Activated T-helper 2 cell treated with anti-CD3 and anti-CD28 coated beads, Interferon-gamma antibody, Interleukin-2, Interleukin-4, amounts not matched to agents 10 μg/mL and 5 μg/mL and 100 μg/mL, durations not matched to agents 14 hours and 24 hours and 36 hours (primary cell): Measurements from ENCODE around the gene VEGFA. TPM values are rescaled to one million over a fixed set of nuclear protein-coding genes. Genes with fewer than 3 reads are reported as not detected.

ENCODE experiments used
- DNase-seq: peaks from one replicate; pipeline ENCODE4 v3.0.0; 2021; ENCODE audit warnings: low spot score
- H3K27ac Mint-ChIP-seq: one replicate; pipeline ENCODE4 v1.8.0; 2021; ENCODE audit warnings: mixed read lengths
- H3K27me3 Mint-ChIP-seq: one replicate; pipeline ENCODE4 v1.8.0; 2021; ENCODE audit warnings: low read depth, mixed read lengths
- H3K36me3 Mint-ChIP-seq: one replicate; pipeline ENCODE4 v1.8.0; 2021; ENCODE audit warnings: low read depth, mixed read lengths
- H3K4me1 Mint-ChIP-seq: one replicate; pipeline ENCODE4 v1.8.0; 2021; ENCODE audit warnings: low read depth, mixed read lengths
- H3K4me3 Mint-ChIP-seq: one replicate; pipeline ENCODE4 v1.8.0; 2021; ENCODE audit warnings: low read depth, mild to moderate bottlenecking, moderate library complexity, mixed read lengths
- H3K9me3 Mint-ChIP-seq: one replicate; pipeline ENCODE4 v1.8.0; 2021; ENCODE audit warnings: mixed read lengths
- intact Hi-C: fragments of 100-400 bp; cut with micrococcal nuclease; formaldehyde crosslinking; loops from one replicate; pipeline ENCODE4 v1.15.1; 2023
- total RNA-seq: library from RNA; stranded (reverse); gene quantifications from 2 replicates; pipeline ENCODE4 v1.2.3, GENCODE V29; 2022

Gene VEGFA
- total RNA-seq, 1 donor from 2014 or later, result 50.7 TPM

DNA sequence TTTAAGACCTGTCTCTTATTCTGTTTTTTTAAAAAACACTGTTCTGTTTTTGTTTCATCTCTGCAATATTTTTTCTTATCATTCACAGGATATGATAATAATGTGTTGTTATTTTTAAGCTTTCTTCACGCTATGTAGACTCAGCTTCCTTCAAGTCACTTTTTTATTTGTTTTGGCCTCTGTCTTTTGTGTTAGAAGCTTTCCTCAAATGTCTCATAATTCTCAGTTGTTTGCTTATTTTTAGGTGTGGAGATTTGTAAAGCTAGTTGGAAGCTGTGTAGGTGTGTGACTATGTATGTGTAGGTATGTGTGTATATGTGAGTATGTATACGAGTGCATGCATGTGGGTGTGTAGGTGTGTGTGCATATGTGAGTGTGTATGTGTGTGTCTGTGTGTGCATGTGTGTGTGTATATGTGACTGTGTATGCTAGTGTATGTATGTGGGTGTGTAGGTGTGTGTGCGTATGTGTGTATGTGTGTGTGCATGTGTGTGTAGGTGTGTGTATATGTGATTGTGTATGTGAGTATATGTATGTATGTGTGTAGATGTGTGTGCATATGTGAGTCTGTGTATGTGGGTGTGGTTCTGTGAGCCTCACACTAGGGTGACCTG lies 16.3 kb upstream of the VEGFA start:
- H3K36me3 Mint-ChIP-seq, result no peaks in the 10 kb centered on the region
- H3K9me3 Mint-ChIP-seq, result no peaks in the 10 kb centered on the region
- intact Hi-C loops, result no loop called here
- H3K27ac Mint-ChIP-seq, result no peak overlapping the region
- no peak for DNase-seq
- no peaks in the 10 kb centered on the region for H3K4me1 Mint-ChIP-seq
- no peak overlapping the region for H3K4me3 Mint-ChIP-seq
- H3K27me3 Mint-ChIP-seq, result peaks cover 6% of the 10 kb centered on the region

- no peaks in the 10 kb centered on the region for H3K4me1 Mint-ChIP-seq
- peaks cover 5% of the 10 kb centered on the region for H3K27me3 Mint-ChIP-seq
- no peak overlapping the region for H3K4me3 Mint-ChIP-seq
- H3K9me3 Mint-ChIP-seq, result no peaks in the 10 kb centered on the region
- intact Hi-C loops, result no loop called here
- no peaks in the 10 kb centered on the region for H3K36me3 Mint-ChIP-seq
- DNase-seq, result no peak
- H3K27ac Mint-ChIP-seq, result no peak overlapping the region
These were observed 11.9 kb upstream of the VEGFA start for GRCh38 chr6:43757966-43758616.

GRCh38 chr6:43758617-43759050 lies 11.4 kb upstream of the VEGFA start:
- H3K9me3 Mint-ChIP-seq, result no peaks in the 10 kb centered on the region

DNA sequence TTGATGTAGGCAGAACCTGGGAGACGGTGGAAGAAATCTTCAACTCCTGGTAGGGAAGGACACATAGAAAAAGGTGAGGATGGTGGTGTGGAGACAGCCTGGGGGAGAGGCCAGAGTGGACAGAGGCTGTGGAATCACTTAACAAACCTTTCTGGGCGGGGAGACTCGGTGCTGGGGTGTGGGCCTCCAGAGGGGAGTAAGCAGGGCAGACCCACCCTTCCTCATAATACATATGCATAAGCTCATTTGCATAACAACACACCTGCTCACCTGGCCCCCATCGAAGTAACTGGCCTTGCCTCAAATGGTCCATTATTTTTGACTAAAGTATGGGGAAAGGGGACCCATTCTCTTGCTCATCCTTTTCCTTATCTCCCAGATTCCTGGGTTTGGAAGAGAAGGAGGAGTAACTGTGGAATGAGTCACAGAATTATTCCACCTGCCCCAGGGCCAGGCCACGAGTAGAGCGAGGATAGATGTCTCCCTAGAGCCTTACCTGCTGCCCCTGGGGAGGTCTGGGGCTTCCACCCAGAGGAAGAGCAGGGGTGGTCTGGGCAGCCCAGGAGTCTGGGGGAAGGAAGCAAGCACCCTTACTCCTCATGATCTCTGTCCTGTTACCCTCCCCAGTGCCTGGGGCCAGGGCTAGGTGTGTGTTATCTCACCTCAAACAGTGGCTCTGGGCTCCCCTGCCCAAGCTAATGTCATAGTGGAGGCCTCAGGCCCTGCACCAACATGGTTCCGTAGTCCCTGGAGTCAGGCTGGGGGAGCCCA lies 10.7 kb upstream of the VEGFA start:
- intact Hi-C loops, result no loop called here
- Mint-ChIP-seq H3K4me1 (peaks cover 7% of the 10 kb centered on the region), H3K4me3 (no peak overlapping the region), H3K36me3 (no peaks in the 10 kb centered on the region), H3K27me3 (peaks cover 3% of the 10 kb centered on the region), H3K27ac (no peak overlapping the region), H3K9me3 (no peaks in the 10 kb centered on the region)
- DNase-seq, result no peak

More at GRCh38 chr6:43758617-43759050, 11.4 kb upstream of the VEGFA start:
- peaks cover 5% of the 10 kb centered on the region for H3K27me3 Mint-ChIP-seq
- DNase-seq, result no peak
- intact Hi-C loops, result no loop called here
- H3K4me3 Mint-ChIP-seq, result no peak overlapping the region
- peaks cover 3% of the 10 kb centered on the region for H3K4me1 Mint-ChIP-seq
- H3K27ac Mint-ChIP-seq, result no peak overlapping the region
- H3K36me3 Mint-ChIP-seq, result no peaks in the 10 kb centered on the region

DNA sequence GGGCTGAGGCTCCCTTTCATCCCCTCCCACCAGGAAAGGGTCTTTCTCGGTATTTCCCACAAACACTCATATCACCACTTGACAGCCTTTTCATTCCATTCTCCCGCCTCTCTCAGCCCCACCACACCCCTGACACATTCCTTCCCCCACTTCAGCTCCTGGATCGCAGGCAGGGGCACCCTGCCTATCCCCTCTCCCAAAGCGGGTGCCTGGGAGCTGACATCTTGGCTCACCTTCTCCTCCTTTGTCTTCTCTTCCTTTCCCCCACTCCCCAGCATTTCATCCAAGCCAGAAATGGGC lies 10.2 kb upstream of the VEGFA start:
- no peak for DNase-seq
- H3K9me3 Mint-ChIP-seq, result no peaks in the 10 kb centered on the region
- H3K4me3 Mint-ChIP-seq, result no peak overlapping the region
- H3K27me3 Mint-ChIP-seq, result peaks cover 3% of the 10 kb centered on the region
- no peaks in the 10 kb centered on the region for H3K36me3 Mint-ChIP-seq
- no peak overlapping the region for H3K27ac Mint-ChIP-seq
- H3K4me1 Mint-ChIP-seq, result peaks cover 7% of the 10 kb centered on the region
- intact Hi-C loops, result no loop called here

GRCh38 chr6:43760210-43761168 lies 9.5 kb upstream of the VEGFA start:
- no peak overlapping the region for H3K4me3 Mint-ChIP-seq
- intact Hi-C loops, result no loop called here
- H3K27me3 Mint-ChIP-seq, result peaks cover 4% of the 10 kb centered on the region
- H3K4me1 Mint-ChIP-seq, result peaks cover 7% of the 10 kb centered on the region
- H3K27ac Mint-ChIP-seq, result no peak overlapping the region
- DNase-seq, result no peak
- H3K36me3 Mint-ChIP-seq, result no peaks in the 10 kb centered on the region
- H3K9me3 Mint-ChIP-seq, result no peaks in the 10 kb centered on the region

DNA sequence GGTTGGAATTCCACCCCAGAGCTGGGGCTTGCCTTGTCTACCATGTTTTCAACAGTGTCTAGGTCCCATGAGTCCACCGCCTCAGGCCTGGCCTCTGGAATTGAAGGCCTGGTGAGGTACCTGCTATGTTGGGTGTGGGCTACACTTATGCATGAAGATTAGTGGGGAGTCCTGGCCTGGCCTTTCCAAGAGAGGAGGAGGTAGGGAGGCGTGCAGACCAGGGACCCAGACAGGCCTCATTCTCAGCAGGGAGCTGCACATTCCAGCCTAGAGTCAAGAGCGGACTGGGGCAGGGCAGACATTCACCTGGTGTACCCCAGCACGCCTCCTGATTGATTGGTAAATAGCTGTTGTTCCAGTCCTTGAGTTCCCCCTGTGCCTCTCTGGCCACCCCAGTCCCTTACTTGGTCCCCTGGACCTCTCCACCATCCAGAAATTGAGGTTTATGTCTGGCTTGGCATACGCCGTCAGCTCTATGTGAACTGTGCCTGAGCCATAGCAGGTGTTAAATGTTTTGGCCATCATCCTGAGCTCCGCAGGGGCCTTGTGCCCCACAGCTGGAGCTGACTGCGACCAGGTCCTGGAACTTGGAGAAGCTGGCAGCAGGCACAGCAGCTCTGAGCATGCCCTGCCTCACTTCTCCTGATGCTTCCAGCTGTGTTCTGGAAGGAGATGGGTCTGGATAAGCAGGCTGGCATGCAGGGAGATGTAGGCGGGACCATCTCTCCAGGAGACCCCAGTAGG lies 8.2 kb upstream of the VEGFA start:
- Mint-ChIP-seq H3K4me3 (no peak overlapping the region), H3K9me3 (no peaks in the 10 kb centered on the region), H3K36me3 (no peaks in the 10 kb centered on the region), H3K4me1 (peaks cover 7% of the 10 kb centered on the region), H3K27ac (no peak overlapping the region), H3K27me3 (peaks cover 1% of the 10 kb centered on the region)
- intact Hi-C loops, result no loop called here
- DNase-seq, result no peak

GRCh38 chr6:43762410-43762768 lies 7.6 kb upstream of the VEGFA start:
- Mint-ChIP-seq H3K9me3 (no peaks in the 10 kb centered on the region), H3K27ac (no peak overlapping the region), H3K36me3 (no peaks in the 10 kb centered on the region), H3K27me3 (peaks cover 1% of the 10 kb centered on the region), H3K4me3 (no peak overlapping the region), H3K4me1 (peaks cover 7% of the 10 kb centered on the region)
- intact Hi-C loops, result no loop called here
- DNase-seq, result no peak

DNA sequence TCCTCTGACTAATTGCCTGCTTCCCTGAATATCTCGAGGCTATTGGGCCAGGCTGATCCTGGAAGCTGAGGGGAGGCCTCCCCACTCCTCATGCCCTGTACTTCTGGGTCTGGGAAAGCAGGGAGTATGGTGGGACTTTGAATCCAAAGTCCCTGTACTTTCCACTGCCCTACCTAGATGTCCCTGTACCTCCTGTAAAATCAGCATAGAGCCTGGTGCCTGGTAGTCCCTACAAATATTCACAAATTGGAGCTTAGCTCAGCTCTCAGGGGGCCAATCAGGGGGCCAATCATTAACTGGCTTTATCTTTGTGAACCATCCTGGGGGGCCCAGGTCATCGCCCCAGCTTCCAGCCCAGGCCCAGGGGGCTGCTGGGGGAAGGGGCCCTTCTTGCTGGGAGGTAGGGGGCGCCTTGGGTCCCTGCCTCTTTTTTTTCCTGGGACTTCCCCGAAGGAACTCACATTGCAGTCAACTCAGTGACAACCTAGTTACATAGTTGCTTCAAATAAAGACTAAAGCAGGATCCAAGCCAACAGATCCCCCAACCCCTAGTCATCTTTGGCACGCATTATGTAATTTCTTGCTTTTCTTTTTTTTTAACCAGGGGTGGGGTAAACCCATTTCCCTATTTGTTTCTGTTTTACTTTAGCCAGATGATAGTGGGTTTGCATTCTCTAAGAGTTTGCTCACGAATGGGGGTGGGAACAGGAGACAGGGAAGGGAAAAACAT lies 6.9 kb upstream of the VEGFA start:
- intact Hi-C loops, result no loop called here
- DNase-seq, result no peak
- Mint-ChIP-seq H3K27ac (no peak overlapping the region), H3K27me3 (peaks cover 1% of the 10 kb centered on the region), H3K4me3 (no peak overlapping the region), H3K4me1 (peaks cover 7% of the 10 kb centered on the region), H3K9me3 (no peaks in the 10 kb centered on the region), H3K36me3 (no peaks in the 10 kb centered on the region)

DNA sequence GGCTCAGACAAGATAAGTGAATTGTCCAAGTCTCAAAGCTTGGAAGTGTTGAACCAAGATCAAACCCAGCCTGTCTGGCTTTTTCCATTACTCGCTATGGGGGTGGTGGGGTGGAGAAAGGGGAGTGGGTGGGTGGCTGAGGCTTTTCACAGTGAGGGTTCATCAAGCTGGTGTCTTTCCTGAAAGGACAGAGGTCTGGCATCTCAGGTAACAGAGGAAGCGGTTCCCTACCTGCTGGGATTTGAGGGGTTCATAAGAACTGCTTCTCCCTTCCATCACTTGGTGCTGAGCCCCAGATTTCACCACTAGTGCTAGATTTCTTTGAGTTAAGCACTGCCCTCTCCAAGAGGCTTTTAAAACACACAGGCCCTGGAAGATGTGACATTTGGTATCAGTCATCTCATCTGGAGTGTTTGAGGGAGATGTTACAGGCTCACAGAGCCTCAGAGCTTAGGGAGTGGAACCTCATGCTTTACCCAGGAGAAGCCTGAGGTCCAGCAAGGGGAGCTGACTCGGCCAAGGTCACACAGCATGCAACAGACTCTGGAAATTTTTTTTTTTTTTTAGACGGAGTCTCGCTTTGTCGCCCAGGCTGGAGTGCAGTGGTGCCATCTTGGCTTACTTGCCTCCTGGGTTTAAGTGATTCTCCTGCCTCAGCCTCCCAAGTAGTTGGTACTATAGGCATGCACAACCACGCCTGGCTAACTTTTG lies 6.0 kb upstream of the VEGFA start:
- no peak overlapping the region for H3K4me3 Mint-ChIP-seq
- H3K27me3 Mint-ChIP-seq, result peaks cover 1% of the 10 kb centered on the region
- intact Hi-C loops, result no loop called here
- H3K4me1 Mint-ChIP-seq, result peaks cover 7% of the 10 kb centered on the region
- no peaks in the 10 kb centered on the region for H3K9me3 Mint-ChIP-seq
- H3K36me3 Mint-ChIP-seq, result no peaks in the 10 kb centered on the region
- no peak for DNase-seq
- no peak overlapping the region for H3K27ac Mint-ChIP-seq

DNA sequence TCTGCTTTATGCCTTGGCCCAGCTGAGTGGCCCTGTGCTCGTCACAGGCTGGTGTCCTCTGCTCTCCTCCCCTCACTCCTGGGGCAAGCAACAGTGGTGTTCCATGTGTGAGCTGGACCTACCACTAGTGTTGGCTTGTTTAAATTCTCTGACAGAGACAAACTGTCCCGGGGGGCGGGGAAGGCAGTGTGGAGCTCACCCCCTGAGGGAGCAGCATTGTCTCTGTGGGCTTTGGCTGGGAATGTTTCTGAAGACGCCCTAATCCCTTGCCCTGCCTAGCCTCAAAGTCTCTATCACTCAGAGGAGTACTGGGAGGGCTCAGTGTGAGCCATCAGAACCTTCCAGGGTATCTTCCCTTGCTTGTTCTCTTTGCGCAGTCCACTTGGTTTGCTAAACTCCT lies 5.2 kb upstream of the VEGFA start:
- Mint-ChIP-seq H3K4me3 (no peak overlapping the region), H3K36me3 (no peaks in the 10 kb centered on the region), H3K4me1 (peaks cover 13% of the 10 kb centered on the region), H3K27ac (no peak overlapping the region), H3K27me3 (peaks cover 1% of the 10 kb centered on the region), H3K9me3 (no peaks in the 10 kb centered on the region)
- no peak for DNase-seq
- intact Hi-C loops, result no loop called here
